Heart left ventricle (tissue), 13 donors: Measurements from ENCODE around the gene CCDC60.

Experiments used
- POLR2A ChIP-seq, 2 donors: fragments of 450-650 bp; IDR thresholded peaks; one replicate each; pipeline ENCODE4 v1.6.1; 2017; ENCODE audit warnings: antibody characterized with exemption in 2 of 2, mild to moderate bottlenecking in 2 of 2, moderate library complexity in 2 of 2
- TF ChIP-seq, protein P1 (sequence below), 12 donors: fragments of 200-600 bp; sonication (generic) in 4 of 12; IDR thresholded peaks; one replicate each; pipeline versions ENCODE4 v1.5.0 to v1.8.0; 2018 to 2022; ENCODE audit warnings: antibody characterized with exemption in 12 of 12, mild to moderate bottlenecking in 5 of 12
- donor health status: ischemic (EF 13 %, LVEDD 7.1; RV severe dilation, severe dysfunction).
- donor health status: DM: no; HTN: yes; CAD: no.
- donor health status: DM: no; HTN: no; CAD: no.
- donor health status: ischemic (EF 25% LVEDD 6.9; RV normal size, moderate dysfunction).
- donor health status: ischemic (EF 25% LVEDD 5.7; RV mildly dilated, moderate dysfunction).
- donor health status: ischemic (EF 35%, LVEDD 5.7; RV mildly dilated, moderate dysfunction).
- donor health status: nonischemic (EF 11% LVEDD 7.7; RV severe dilation, severe dysfunction).
- donor health status: DM: yes; HTN: yes; CAD: no.
- donor health status: PGD.
- donor health status: ischemic (EF 29% LVEDD 5.4; RV normal size, mild dysfunction).
- donor health status: nonischemic (EF 23%, LVEDD 6.1; RV moderate dilation, normal function).

- TF ChIP-seq, protein P1, sequence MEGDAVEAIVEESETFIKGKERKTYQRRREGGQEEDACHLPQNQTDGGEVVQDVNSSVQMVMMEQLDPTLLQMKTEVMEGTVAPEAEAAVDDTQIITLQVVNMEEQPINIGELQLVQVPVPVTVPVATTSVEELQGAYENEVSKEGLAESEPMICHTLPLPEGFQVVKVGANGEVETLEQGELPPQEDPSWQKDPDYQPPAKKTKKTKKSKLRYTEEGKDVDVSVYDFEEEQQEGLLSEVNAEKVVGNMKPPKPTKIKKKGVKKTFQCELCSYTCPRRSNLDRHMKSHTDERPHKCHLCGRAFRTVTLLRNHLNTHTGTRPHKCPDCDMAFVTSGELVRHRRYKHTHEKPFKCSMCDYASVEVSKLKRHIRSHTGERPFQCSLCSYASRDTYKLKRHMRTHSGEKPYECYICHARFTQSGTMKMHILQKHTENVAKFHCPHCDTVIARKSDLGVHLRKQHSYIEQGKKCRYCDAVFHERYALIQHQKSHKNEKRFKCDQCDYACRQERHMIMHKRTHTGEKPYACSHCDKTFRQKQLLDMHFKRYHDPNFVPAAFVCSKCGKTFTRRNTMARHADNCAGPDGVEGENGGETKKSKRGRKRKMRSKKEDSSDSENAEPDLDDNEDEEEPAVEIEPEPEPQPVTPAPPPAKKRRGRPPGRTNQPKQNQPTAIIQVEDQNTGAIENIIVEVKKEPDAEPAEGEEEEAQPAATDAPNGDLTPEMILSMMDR (IDR thresholded peaks at IDR 0.05), result no peak
- TF ChIP-seq POLR2A (IDR thresholded peaks at IDR 0.05), result no peak
Observed at GRCh38 chr12:119556854-119557253, 222.3 kb downstream of the CCDC60 start.
